HTR-8/SVneo (cell line): ENCODE data around the gene NME7.
"Not testable (repeated sequence)": the region's sequence is repeated elsewhere in the genome, so short reads cannot be mapped to it uniquely, and the experiment has no call there.

Experiments
- DNase-seq: peaks from one replicate; pipeline ENCODE4 v3.0.0; 2011; ENCODE audit warnings: low spot score, mixed read lengths; ENCODE audit not compliant: insufficient read length
- FAIRE-seq: peaks from 2 replicates; lab custom pipeline; 2011; peaks lifted over from hg19 to GRCh38; lab: Jason Lieb, UNC

Gene NME7

DNA sequence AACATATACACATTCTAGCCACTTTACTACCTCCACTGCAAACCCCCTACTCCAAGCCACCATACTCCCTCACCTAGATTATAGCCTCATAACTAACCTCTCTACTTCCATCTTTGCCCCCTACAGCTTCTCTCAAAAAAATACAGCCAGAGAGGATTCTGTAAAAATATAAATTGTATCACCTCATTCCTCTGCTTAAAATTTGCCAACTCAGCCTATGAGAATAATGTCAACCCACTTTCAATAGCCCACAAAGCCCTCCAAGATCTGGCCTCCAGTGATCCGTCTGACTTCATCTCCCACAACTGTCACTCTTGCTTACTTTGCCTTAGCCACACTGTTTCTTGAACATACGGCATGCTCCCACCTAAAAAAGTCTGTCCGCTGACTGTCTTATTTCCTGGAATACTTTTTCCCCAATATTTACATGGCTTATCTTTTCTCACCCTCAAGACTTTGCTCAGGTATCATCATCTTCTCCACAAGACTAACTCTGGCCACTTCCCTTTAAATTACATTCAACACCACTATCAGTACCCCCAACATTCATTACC lies 21.5 kb downstream of the NME7 start:
- FAIRE-seq: no peak
- DNase-seq: no peak

DNA sequence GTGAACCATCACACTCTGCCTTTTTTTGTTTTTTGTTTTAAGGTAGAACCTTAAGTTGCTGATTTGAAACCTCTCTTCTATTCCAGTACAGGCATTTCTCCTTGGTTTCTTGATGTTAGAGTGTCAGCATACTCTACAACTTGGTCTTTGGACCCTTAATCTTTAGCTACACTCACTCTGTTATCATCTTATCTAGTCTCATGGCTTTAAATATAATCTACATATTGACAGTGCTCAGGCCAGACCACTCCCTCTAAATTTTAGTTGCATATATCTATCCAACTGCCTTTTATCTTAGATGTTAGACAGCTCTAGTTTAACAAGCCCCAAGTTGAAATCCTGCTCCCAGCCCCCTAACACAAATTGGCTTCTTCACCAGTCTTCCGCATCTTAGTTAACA lies 22.1 kb downstream of the NME7 start:
- no peak for FAIRE-seq
- no peak for DNase-seq

DNA sequence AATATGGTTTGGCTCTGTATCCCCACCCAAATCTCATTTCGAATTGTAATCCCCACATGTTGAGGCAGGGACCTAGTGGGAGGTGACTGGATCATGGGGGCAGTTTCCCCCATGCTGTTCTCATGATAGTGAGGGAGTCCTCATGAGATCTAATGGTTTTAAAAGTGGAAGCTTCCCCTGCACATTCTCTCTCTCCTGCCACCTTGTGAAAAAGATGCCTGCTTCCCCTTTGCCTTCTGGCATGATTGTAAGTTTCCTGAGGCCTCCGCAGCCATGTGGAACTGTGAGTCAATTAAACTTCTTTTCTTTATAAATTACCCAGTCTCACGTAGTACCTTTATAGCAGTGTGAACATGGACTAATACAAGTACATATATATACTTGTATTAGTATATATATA lies 25.5 kb downstream of the NME7 start:
- DNase-seq: not testable (repeated sequence)

DNA sequence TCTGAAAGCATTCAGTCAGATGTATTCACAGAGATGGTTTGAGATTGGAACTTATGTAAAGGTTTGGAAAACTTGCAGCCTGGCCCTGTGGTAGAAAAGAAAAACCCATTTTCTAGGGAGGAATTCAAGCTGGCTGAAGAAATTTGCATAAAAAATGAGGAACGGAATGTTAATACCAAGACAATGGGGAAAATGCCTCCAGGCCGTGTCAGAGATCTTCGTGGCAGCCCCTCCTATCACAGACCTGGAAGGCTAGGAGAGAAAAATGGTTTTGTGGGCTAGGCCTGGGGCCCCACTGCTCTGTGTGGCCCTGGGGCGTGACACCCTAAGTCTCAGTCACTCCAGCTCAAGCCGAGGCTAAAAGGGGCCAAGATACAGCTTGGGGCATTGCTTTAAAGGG lies 26.7 kb downstream of the NME7 start:
- FAIRE-seq (no peak), DNase-seq (no peak)

More for the DNA sequence above, 25.5 kb downstream of the NME7 start:
- not testable (repeated sequence) for FAIRE-seq

DNA sequence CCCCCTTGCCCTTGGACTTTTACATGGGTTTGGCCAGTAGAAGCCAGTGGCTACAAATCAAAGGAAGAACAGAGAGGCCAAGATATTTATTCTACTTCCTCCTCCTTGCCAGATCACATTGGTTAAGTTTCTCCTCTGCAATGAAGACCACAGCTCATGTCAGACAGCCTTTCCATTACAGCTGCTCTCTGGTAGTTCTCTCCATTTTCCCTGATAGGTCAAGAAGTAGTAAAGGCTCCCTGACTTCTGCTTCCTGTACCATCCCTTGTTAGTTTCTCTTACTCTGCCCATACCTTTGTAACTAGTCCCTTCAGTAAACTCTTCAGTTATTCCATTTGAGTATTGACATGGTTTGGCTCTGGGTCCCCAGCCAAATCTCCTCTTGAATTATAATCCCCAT lies 27.8 kb downstream of the NME7 start:
- FAIRE-seq (no peak), DNase-seq (no peak)

DNA sequence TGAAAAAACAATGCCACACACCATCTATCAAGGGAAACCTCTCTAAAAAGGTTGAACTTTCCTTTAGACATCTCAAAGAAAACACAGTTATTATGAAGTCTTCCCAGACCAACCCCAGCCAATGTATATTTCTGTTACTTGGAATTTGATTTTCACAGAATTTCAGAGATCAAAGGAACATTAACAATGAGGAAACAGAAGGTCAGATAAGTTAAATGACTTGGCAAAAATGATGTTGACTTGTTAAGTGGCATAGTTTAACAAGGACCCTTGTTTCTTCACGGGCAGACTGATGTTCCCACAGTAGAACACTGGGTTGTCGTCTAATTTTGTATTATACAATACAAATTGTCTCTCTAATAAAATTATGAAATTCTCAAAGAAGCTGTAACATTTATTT lies 29.0 kb downstream of the NME7 start:
- DNase-seq: no peak
- FAIRE-seq: no peak

DNA sequence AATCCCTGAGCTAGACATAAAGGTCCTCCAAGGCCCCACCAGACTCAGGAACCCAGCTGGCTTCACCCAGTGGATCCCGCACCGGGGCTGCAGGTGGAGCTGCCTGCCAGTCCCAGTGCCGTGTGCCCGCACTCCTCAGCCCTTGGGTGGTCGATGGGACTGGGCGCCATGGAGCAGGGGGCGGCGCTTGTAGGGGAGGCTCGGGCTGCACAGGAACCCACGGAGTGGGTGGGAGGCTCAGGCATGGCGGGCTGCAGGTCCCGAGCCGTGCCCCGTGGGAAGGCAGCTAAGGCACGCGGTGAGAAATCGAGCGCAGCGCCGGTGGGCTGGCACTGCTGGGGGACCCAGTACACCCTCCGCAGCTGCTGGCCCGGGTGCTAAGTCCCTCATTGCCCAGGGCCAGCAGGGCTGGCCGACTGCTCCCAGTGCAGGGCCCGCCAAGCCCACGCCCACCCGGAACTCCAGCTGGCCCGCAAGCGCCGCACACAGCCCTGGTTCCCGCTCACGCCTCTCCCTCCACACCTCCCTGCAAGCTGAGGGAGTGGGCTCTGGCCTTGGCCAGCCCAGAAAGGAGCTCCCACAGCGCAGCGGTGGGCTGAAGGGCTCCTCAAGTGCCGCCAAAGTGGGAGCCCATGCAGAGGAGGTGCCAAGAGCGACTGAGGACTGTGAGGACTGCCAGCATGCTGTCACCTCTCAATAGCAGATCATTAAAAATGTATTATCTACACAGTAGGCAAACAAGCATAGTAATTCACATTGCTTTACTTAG lies 30.5 kb downstream of the NME7 start:
- not testable (repeated sequence) for DNase-seq, FAIRE-seq

DNA sequence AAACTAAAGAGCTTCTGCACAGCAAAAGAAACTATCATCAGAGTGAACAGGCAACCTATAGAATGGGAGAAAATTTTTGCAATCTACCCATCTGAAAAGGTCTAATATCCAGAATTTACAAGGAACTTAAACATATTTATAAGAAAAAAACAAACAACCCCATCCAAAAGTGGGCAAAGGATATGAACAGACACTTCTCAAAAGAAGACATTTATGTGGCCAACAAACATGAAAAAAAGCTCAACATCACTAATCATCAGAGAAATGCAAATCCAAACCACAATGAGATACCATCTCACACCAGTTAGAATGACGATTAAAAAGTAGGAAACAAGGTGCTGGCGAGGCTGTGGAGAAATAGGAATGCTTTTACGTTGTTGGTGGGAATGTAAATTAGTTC lies 32.9 kb downstream of the NME7 start:
- FAIRE-seq: not testable (repeated sequence)

DNA sequence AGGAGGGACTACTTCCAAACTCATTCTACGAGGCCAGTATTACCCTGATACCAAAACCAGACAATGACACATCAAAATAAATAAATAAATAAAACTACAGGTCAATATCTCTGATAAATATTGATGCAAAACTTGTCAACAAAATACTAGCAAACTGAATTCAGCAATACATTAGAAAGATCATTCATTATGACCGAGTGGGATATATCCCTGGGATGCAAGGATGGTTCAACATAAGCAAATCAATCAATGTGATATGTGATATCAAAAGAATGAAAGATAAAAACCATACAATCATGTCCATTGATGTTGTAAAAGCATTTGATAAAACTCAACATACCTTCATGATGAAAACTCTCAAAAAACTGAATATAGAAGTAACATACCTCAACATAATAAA lies 36.7 kb downstream of the NME7 start:
- DNase-seq: no peak
- no peak for FAIRE-seq

More for the DNA sequence above, 32.9 kb downstream of the NME7 start:
- DNase-seq: not testable (repeated sequence)

DNA sequence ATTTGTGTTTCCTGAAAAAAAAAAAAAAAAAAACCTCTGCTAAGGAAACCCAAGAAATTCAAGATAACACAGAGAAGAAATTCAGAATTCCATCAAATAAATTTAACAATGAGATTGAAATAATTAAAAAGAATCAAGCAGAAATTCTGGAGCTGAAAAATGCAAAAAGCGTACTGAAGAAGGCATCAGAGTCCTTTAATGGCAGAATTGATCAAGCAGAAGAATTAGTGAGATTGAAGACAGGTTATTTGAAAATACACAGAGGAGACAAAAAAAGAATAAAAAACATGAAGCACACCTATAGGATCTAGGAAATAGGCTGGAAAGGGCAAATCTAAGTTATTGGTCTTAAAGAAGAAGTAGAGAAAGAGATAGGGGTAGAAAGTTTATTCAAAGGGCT lies 38.2 kb downstream of the NME7 start:
- DNase-seq (no peak), FAIRE-seq (no peak)

DNA sequence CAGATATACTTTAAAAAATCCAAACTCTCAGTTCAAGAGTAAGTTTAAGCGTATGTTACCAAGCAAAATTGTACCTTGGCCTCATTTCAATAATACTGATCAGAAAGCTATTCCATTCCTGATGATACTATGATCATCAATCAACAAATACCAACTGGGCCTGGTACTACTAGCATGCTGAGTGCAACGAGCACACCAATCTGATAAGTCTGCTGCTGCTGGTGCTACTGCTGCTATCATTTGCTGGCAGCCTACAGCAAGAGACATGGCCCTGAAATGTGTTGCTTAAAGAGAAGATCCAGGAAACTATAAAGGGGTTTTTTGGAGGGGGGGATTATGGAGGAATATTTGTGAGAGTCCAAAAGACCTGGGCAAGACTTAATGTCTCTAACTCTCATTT lies 39.7 kb downstream of the NME7 start:
- no peak for FAIRE-seq
- no peak for DNase-seq

DNA sequence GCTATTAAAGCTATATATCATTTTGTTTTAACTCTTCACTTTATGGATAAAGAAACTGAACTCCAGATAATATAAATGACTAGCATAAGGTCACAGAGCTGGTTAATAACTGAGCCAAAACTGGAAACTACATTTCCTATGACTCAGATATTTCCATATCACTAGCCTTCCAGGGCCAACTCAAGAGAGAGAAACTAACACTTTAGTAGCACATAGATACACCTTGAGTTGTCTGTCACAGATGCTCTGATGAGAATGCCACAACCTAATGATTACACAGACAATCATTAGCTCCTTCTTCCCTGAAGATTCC lies 40.7 kb downstream of the NME7 start:
- DNase-seq (no peak), FAIRE-seq (no peak)

DNA sequence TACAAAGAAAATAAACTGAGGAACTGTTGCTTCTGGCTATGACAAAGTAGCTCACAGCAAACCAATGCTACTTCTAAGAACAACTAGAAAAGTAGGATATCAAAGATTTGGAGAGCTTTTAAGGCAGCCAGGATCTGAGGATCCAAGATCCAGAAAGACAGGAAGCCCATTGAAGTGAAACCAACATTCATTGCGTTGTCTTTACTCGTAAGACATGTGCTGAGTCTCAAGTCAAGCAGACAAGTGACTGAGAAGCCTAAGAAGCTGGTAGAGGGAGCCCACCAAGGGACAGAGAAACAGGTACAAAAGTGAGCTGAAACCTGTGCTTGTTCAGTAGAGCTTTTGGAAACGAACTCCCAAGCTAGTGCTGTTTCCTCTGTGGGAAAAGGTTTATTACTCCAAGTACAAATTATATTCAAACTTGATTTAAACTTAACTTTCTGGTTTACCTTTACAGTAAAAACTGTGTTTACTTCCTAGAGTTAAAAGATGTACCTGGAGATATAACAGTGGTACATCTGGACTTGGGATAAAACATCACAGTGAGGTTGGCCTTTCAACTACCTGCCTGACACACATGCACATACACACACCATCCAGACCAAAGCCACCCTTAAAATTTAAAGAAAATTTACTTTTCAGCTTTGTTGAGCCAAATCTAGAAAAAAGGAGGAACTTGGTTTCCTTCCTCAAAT lies 41.2 kb downstream of the NME7 start:
- DNase-seq: no peak
- no peak for FAIRE-seq

DNA sequence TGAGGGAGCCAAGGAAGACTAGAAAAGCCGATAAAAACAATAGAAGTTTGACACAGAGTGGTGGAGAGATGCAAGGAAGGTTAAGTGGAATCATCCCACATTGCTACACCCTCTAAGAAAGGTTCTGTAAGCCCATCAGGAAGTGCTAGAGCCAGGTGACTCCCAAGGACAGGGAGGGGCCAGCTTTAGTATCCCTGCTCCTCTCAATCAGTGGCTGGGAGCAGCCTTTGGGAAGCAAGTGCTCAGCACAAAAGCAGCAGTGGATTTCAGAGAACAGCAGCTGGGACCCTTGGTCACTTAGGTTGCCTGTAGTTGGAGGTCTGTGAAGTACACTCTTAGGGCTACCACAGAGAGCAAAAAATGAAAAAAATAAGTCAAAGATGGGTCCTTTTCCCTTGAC lies 42.5 kb downstream of the NME7 start:
- no peak for DNase-seq
- no peak for FAIRE-seq

DNA sequence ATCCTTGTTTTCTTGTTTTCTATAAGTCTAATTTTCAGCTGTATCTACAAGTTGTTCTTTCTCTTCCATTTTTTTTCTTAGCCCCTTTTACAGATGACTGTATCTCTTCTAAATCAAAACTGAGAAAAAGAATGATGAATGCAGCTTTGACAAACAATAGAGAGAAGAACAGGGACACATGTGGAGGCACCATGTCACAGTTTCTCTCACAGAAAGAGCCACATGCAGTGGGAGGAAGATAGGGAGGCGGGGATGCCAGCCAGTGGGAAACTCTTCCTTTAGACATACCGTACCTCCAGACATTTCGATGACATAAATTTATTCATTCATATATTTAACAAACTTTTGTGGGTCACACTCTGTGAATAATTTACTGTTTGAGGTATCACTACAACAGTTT lies 45.5 kb downstream of the NME7 start:
- DNase-seq (no peak), FAIRE-seq (no peak)

DNA sequence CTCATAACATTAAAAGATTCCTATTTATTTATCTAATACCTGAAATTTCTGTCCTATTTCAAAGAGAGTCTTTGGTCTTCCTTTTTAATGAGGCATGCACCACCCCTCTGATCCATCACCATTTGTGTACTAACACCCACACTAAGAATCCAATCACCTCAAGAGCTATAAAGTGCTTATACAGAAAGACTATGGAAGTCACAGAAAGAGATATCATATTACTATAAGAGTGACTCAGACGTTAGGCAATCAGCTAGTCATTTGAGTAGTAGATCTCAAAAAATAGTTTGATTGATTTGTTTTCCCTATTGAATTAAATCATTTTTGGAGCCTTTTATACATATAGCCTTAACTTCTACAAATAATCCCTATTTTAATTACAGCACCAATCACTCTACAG lies 46.1 kb downstream of the NME7 start:
- DNase-seq (peak; percentile 39), FAIRE-seq (no peak)

DNA sequence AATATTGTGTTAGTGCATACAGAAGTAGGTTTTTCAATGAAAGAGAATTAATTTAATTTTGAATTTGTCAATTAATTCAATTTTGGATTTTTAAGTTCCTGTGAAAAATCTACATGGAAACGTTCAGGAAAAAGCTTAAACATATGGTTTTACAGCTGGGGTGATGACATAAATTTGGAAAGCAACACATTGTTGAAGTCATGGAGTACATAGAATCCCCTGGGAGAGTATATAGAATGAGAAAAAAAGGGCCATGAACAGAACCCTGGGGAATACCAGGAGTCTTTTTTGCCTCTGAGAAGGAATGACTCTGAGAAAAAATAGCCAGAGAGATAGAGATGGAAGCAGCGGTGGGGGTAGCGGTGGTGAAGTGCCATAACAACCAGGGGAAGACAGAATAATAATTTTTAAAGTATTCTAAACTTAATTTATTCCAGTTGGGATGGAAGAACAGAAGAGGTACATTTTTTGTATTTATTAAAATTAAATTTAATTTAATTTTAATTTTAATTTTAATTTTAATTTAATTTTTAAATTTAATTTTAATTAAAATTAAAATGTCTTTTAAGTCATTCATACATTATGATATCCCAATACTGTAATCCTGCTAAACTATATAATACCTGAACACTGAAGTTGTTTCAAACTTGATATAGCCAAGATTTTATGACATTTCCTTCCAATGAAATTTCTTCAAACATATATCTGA lies 48.9 kb downstream of the NME7 start:
- FAIRE-seq: no peak
- DNase-seq: no peak

DNA sequence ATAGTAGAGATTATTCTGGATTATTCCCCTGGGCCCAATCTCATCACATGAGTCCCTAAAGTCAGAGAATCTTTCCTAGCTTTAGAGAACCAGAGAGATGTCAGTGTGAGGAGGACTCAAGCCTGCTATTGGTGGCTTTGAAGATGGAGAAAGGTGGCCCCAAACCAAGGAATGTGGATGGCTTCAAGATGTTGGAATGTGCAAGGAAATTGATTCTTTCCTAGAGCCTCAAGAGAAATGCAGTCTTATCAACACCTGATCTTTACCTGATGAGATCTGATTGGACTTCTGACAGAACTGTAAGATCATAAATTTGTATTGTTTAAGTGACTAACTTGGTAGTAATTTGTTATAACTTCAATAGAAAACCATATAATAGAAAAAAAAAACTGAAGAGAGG lies 51.0 kb downstream of the NME7 start:
- no peak for DNase-seq
- no peak for FAIRE-seq

DNA sequence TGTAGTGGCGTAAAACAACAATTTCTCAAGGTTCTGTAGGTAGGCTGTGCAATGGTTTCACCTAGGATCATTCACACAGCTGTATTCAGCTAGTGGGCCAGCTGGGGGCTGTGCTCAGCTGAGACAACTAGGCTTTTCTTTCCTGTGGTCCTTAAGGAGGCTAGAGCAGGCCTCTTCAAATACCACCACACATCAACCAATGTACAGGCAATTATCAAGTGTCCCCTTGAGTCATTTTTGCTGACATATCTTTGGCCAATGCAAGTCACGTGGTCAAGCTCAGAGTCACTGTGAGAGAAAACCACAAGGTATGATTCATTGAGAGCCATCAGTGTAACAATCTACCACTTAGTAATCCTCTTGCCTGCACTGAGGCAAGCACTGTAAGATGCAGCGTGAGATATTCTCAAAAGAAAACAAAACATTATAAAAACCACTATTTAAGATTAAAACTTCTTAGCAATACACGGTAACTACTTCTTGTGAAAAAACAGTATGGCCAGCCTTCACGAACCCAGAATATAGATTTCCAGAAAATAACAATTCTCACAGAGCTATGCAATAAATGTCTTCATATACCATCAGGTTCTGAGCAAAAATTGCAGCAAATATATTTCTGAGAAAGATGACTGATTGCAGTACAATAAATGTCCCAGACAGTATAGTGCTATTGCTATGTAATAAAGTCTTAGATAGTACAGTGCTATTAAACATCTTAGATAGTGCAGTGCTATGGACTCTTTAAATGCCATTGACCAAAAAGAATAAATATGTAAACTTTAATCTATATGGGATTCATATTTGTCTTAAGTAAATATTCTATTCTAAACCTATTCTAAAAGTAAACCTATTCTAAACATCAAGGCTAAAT lies 55.3 kb downstream of the NME7 start:
- DNase-seq: peak; percentile 76
- FAIRE-seq: peak; percentile 79
